Natural killer cell treated with Interleukin-12 subunit alpha and Interleukin-12 subunit beta and Interleukin-15 and Interleukin-18, amount 100 ng/mL, for 72 hours (primary cell): ENCODE measurements around the gene ILF2. TPM values are rescaled to one million over a fixed set of nuclear protein-coding genes. Genes with fewer than 3 reads are reported as not detected.

Source experiments
- total RNA-seq, 2 donors: library from RNA; stranded (reverse); gene quantifications; one replicate each; pipeline ENCODE4 v1.2.3, GENCODE V29; 2022

ILF2 gene
- total RNA-seq, 2 donors from 2014 or later: 198 to 210 TPM

Other genes with a start within 250 kb of the ILF2 start
- gene S100A7, start 210.3 kb downstream of the ILF2 start, total RNA-seq: not detected
- 100 to 1,000 TPM in 1 of 2 donors, 10 to 100 TPM in 1; 90.9 to 106 TPM for gene S100A6, start 135.0 kb downstream of the ILF2 start, total RNA-seq
- not detected for gene S100A5, start 130.1 kb downstream of the ILF2 start, total RNA-seq
- 100 to 1,000 TPM in 1 of 2 donors, 10 to 100 TPM in 1; 85.4 to 124 TPM for gene S100A4, start 125.2 kb downstream of the ILF2 start, total RNA-seq
- not detected for gene S100A3, start 121.7 kb downstream of the ILF2 start, total RNA-seq
- under 1 TPM in 1 of 2 donors, not detected in 1; 0.48 TPM for gene S100A2, start 105.1 kb downstream of the ILF2 start, total RNA-seq
- gene S100A16, start 57.9 kb downstream of the ILF2 start, total RNA-seq: not detected
- gene S100A14, start 54.7 kb downstream of the ILF2 start, total RNA-seq: not detected
- 10 to 100 TPM in 1 of 2 donors, 1 to 10 TPM in 1; 5.0 to 10.3 TPM for gene S100A13, start 43.5 kb downstream of the ILF2 start, total RNA-seq
- not detected for gene S100A1, start 42.6 kb downstream of the ILF2 start, total RNA-seq
- gene CHTOP, start 36.9 kb downstream of the ILF2 start, total RNA-seq: 10 to 100 TPM; 82.1 to 96.8 TPM
- gene SNAPIN, start 12.3 kb downstream of the ILF2 start, total RNA-seq: 10 to 100 TPM; 23.9 to 42.5 TPM
- not detected for gene NPR1, start 7.7 kb upstream of the ILF2 start, total RNA-seq
- gene INTS3, start 57.1 kb upstream of the ILF2 start, total RNA-seq: 10 to 100 TPM; 42.1 to 62.0 TPM
- 10 to 100 TPM; 33.6 to 69.9 TPM for gene SLC27A3, start 104.4 kb upstream of the ILF2 start, total RNA-seq